ENCODE results near the gene RNF144A. TPM values are rescaled to one million over a fixed set of nuclear protein-coding genes. Genes with fewer than 3 reads are reported as not detected.

RNF144A gene
- total and polyA plus RNA-seq, 2 donors (not counting 1 experiment from before 2014, with no cell fraction given), result 0.17 to 0.24 TPM

DNA sequence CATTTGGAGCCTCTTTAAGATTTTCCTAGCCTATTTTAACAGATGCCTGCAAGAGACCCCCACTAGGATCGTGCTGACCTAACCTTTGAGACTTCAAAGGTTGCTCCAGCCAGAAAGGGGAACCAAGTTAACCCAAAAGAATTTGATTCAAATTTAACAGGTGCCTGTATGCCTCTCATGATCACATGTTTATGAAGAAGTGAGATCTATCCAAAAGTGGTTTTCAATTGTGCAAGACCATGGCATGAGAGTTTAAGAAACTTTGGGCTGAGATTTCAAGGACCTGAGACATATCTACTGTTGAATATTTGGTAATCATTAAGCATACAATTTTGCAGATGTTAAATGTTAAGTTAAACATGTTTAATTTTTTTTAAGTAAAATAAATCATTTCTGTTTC, 40.9 kb upstream of the RNF144A start:
- no peak for DNase-seq (ENCODE audit: low read depth in 2 of 2)
- Histone ChIP-seq H3K79me2 (ENCODE audit: control insufficient read depth, insufficient read depth, low read length) (no peaks in the 10 kb centered on the region), H3K9ac (ENCODE audit: insufficient read depth, low read length) (no peak overlapping the region), H3K36me3 (ENCODE audit: control insufficient read depth, insufficient read depth, low read length) (no peaks in the 10 kb centered on the region), H3K4me1 (ENCODE audit: control insufficient read depth, extremely low read depth, insufficient read depth, low read length) (no peaks in the 10 kb centered on the region), H4K20me1 (ENCODE audit: control insufficient read depth, extremely low read depth, insufficient read depth, low read length) (no peaks in the 10 kb centered on the region), H3K4me3 (replicated peaks in 1 of 4; ENCODE audit: control extremely low read depth in 1 of 4, insufficient read depth in 1 of 4, low read depth in 3 of 4, low read length in 4 of 4) (no peak overlapping the region), H2AFZ (ENCODE audit: low read length) (no peak overlapping the region), H3K9me3 (ENCODE audit: control insufficient read depth, insufficient read depth, low read depth, low read length) (no peaks in the 10 kb centered on the region), H3K27me3 (ENCODE audit: control insufficient read depth, insufficient read depth, low read length) (no peaks in the 10 kb centered on the region), H3K27ac (ENCODE audit: insufficient read depth, low read length) (no peak overlapping the region), H3K4me2 (ENCODE audit: extremely low read depth, insufficient read depth, low read length) (no peak overlapping the region)
- TF ChIP-seq, protein P1, sequence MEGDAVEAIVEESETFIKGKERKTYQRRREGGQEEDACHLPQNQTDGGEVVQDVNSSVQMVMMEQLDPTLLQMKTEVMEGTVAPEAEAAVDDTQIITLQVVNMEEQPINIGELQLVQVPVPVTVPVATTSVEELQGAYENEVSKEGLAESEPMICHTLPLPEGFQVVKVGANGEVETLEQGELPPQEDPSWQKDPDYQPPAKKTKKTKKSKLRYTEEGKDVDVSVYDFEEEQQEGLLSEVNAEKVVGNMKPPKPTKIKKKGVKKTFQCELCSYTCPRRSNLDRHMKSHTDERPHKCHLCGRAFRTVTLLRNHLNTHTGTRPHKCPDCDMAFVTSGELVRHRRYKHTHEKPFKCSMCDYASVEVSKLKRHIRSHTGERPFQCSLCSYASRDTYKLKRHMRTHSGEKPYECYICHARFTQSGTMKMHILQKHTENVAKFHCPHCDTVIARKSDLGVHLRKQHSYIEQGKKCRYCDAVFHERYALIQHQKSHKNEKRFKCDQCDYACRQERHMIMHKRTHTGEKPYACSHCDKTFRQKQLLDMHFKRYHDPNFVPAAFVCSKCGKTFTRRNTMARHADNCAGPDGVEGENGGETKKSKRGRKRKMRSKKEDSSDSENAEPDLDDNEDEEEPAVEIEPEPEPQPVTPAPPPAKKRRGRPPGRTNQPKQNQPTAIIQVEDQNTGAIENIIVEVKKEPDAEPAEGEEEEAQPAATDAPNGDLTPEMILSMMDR (conservative IDR thresholded peaks at IDR 0.05 in 1 of 2, IDR thresholded peaks at IDR 0.05 in 1 of 2; ENCODE audit: low read depth in 1 of 2, low read length in 2 of 2), result no peak
- no peak for TF ChIP-seq EZH2 (IDR thresholded peaks at IDR 0.05; ENCODE audit: low read length, missing control alignments)

DNA sequence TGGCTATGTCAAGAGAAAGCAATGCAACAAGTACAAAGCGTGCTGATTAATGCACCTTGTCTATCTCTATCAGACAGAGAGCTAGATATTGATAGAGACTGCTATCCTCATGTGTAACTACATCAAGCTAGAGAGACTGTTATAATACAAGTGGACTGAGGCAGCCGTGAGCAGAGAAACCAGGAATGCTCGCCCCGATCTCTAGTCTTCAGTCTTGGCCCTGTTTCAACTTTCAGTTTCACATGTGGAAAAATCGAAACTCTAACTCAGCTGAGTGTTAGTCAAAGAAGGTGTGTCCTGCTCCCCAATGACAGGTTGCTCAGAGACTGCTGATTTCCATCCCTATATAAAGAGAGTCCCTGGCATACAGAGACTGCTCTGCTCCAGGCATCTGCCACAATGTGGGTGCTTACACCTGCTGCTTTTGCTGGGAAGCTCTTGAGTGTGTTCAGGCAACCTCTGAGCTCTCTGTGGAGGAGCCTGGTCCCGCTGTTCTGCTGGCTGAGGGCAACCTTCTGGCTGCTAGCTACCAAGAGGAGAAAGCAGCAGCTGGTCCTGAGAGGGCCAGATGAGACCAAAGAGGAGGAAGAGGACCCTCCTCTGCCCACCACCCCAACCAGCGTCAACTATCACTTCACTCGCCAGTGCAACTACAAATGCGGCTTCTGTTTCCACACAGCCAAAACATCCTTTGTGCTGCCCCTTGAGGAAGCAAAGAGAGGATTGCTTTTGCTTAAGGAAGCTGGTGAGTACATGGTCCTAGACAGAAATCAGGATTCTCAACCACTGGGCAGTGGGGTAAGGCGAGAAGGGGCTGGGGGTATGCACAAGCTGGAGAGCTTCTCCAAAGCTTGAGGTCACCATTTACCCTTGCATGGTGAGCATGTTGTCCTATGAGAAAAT, 39.6 kb upstream of the RNF144A start, which contains the start of gene RSAD2:
TSS of gene RSAD2 (plus strand) at position 376 of the 903 bp plus-strand sequence. CDS start at position 400, 24 bp downstream.
- peak within 1 kb of the TSS; percentile 30 for H2AFZ ChIP-seq (ENCODE audit: low read length)
- peak within 1 kb of the TSS; percentile 21 to 55 (median 43) for H3K4me3 ChIP-seq (replicated peaks in 1 of 4; ENCODE audit: control extremely low read depth in 1 of 4, insufficient read depth in 1 of 4, low read depth in 3 of 4, low read length in 4 of 4)
- H3K4me2 ChIP-seq (ENCODE audit: extremely low read depth, insufficient read depth, low read length), result peak within 1 kb of the TSS; percentile 73
- no peak within 1 kb of the TSS for H3K9ac ChIP-seq (ENCODE audit: insufficient read depth, low read length)
- H3K27me3 ChIP-seq (ENCODE audit: control insufficient read depth, insufficient read depth, low read length), result no peaks in the 10 kb centered on the region
- TF ChIP-seq, protein P1 (conservative IDR thresholded peaks at IDR 0.05 in 1 of 2, IDR thresholded peaks at IDR 0.05 in 1 of 2; ENCODE audit: low read depth in 1 of 2, low read length in 2 of 2), result no peak
- no peak for TF ChIP-seq EZH2 (IDR thresholded peaks at IDR 0.05; ENCODE audit: low read length, missing control alignments)
- H3K4me1 ChIP-seq (ENCODE audit: control insufficient read depth, extremely low read depth, insufficient read depth, low read length), result no peaks in the 10 kb centered on the region
- no peak within 1 kb of the TSS for H3K27ac ChIP-seq (ENCODE audit: insufficient read depth, low read length)
- no peaks in the 10 kb centered on the region for H3K79me2 ChIP-seq (ENCODE audit: control insufficient read depth, insufficient read depth, low read length)
- DNase-seq (ENCODE audit: low read depth in 2 of 2), result peak; percentile 34 to 42
- H3K9me3 ChIP-seq (ENCODE audit: control insufficient read depth, insufficient read depth, low read depth, low read length), result no peaks in the 10 kb centered on the region
- no peaks in the 10 kb centered on the region for H3K36me3 ChIP-seq (ENCODE audit: control insufficient read depth, insufficient read depth, low read length)
- no peaks in the 10 kb centered on the region for H4K20me1 ChIP-seq (ENCODE audit: control insufficient read depth, extremely low read depth, insufficient read depth, low read length)

DNA sequence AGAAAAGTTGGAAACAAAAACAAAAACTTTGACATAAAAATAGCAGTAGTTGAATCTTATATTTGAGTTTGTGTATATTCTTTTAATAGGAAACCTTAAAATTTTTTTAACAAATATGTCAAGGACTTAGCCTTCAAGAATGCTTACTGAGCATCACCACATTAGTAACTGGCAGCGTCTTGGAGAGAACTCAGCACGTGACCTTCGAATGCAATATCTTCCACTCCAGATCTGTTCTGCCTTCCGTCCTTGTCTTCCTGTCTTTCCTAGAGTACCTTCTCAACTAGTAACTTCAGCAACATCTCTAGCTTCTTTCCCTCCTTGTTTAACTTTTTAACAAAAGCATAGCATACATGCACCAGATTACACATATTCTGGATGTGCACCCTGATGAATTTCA, 38.7 kb upstream of the RNF144A start:
- H4K20me1 ChIP-seq (ENCODE audit: control insufficient read depth, extremely low read depth, insufficient read depth, low read length), result no peaks in the 10 kb centered on the region
- H2AFZ ChIP-seq (ENCODE audit: low read length), result no peak overlapping the region
- DNase-seq (ENCODE audit: low read depth in 2 of 2), result no peak
- H3K79me2 ChIP-seq (ENCODE audit: control insufficient read depth, insufficient read depth, low read length), result no peaks in the 10 kb centered on the region
- H3K4me3 ChIP-seq (replicated peaks in 1 of 4; ENCODE audit: control extremely low read depth in 1 of 4, insufficient read depth in 1 of 4, low read depth in 3 of 4, low read length in 4 of 4), result no peak overlapping the region
- H3K4me1 ChIP-seq (ENCODE audit: control insufficient read depth, extremely low read depth, insufficient read depth, low read length), result no peaks in the 10 kb centered on the region
- no peaks in the 10 kb centered on the region for H3K36me3 ChIP-seq (ENCODE audit: control insufficient read depth, insufficient read depth, low read length)
- TF ChIP-seq, protein P1 (conservative IDR thresholded peaks at IDR 0.05 in 1 of 2, IDR thresholded peaks at IDR 0.05 in 1 of 2; ENCODE audit: low read depth in 1 of 2, low read length in 2 of 2), result no peak
- TF ChIP-seq EZH2 (IDR thresholded peaks at IDR 0.05; ENCODE audit: low read length, missing control alignments), result no peak
- no peak overlapping the region for H3K4me2 ChIP-seq (ENCODE audit: extremely low read depth, insufficient read depth, low read length)
- H3K27ac ChIP-seq (ENCODE audit: insufficient read depth, low read length), result no peak overlapping the region
- H3K9me3 ChIP-seq (ENCODE audit: control insufficient read depth, insufficient read depth, low read depth, low read length), result no peaks in the 10 kb centered on the region
- no peaks in the 10 kb centered on the region for H3K27me3 ChIP-seq (ENCODE audit: control insufficient read depth, insufficient read depth, low read length)
- H3K9ac ChIP-seq (ENCODE audit: insufficient read depth, low read length), result no peak overlapping the region
